GM23338 (cell line): ENCODE data around the gene CHMP5. TPM values are rescaled to one million over a fixed set of nuclear protein-coding genes. Genes with fewer than 3 reads are reported as not detected.

ENCODE experiments used
- ATAC-seq: fragments of 200-7000 bp; cut with Tn5 transposase; 3 replicates; pipeline ENCODE4 v1.9.1; 2020
- DNase-seq: peaks from one replicate; pipeline ENCODE4 v3.0.0-alpha.2; 2015; ENCODE audit warnings: low spot score
- H2AFZ ChIP-seq: fragments of 200-600 bp; sonication (generic); 2 replicates; pipeline ENCODE4 v1.8.0; 2016; ENCODE audit warnings: antibody characterized with exemption, mild to moderate bottlenecking, moderate library complexity
- H3F3A ChIP-seq: fragments of 200-600 bp; sonication (generic); replicated peaks from 2 replicates; pipeline ENCODE4 v1.8.0; 2017; ENCODE audit warnings: antibody characterized with exemption, mixed run types, low read depth
- H3K27ac ChIP-seq: fragments of 200-600 bp; sonication (generic); 2 replicates; pipeline ENCODE4 v1.6.1; 2016; ENCODE audit warnings: low read depth
- H3K27me3 ChIP-seq: fragments of 200-600 bp; sonication (generic); 2 replicates; pipeline ENCODE4 v1.8.0; 2016; ENCODE audit warnings: mild to moderate bottlenecking, mixed run types, moderate library complexity; ENCODE audit not compliant: insufficient read depth
- H3K36me3 ChIP-seq: fragments of 200-600 bp; sonication (generic); 2 replicates; pipeline ENCODE4 v1.8.0; 2016; ENCODE audit warnings: mild to moderate bottlenecking; ENCODE audit not compliant: insufficient read depth
- H3K4me1 ChIP-seq: fragments of 200-600 bp; sonication (generic); 2 replicates; pipeline ENCODE4 v1.8.0; 2016; ENCODE audit warnings: mild to moderate bottlenecking, moderate library complexity; ENCODE audit not compliant: insufficient read depth
- H3K4me2 ChIP-seq: fragments of 200-600 bp; sonication (generic); 2 replicates; pipeline ENCODE4 v1.7.1; 2017; ENCODE audit warnings: mixed run types
- H3K4me3 ChIP-seq: fragments of 200-600 bp; sonication (generic); 2 replicates; pipeline ENCODE4 v1.6.1; 2016; ENCODE audit warnings: mixed run types
- H3K79me2 ChIP-seq: fragments of 200-600 bp; sonication (generic); replicated peaks from 2 replicates; pipeline ENCODE4 v1.8.0; 2017; ENCODE audit warnings: mild to moderate bottlenecking; ENCODE audit not compliant: insufficient read depth
- H3K9me2 ChIP-seq: fragments of 200-600 bp; sonication (generic); 2 replicates; pipeline ENCODE4 v1.8.0; 2017; ENCODE audit not compliant: insufficient read depth
- H4K20me1 ChIP-seq: fragments of 200-600 bp; sonication (generic); replicated peaks from 2 replicates; pipeline ENCODE4 v1.8.0; 2017; ENCODE audit warnings: mild to moderate bottlenecking; ENCODE audit not compliant: insufficient read depth
- H3K27ac Mint-ChIP-seq: 2 replicates; pipeline ENCODE4 v1.8.0; 2020; ENCODE audit warnings: inconsistent platforms, mild to moderate bottlenecking, moderate library complexity, mixed read lengths
- H3K27me3 Mint-ChIP-seq: 3 replicates; pipeline ENCODE4 v1.8.0; 2022; ENCODE audit warnings: low read depth, mild to moderate bottlenecking, moderate library complexity, mixed read lengths, inconsistent platforms; ENCODE audit not compliant: insufficient read depth, poor library complexity
- H3K36me3 Mint-ChIP-seq: 3 replicates; pipeline ENCODE4 v1.8.0; 2021; ENCODE audit warnings: low read depth, mild to moderate bottlenecking, inconsistent platforms, moderate library complexity, mixed read lengths
- H3K4me1 Mint-ChIP-seq: 3 replicates; pipeline ENCODE4 v1.8.0; 2020; ENCODE audit warnings: mild to moderate bottlenecking, inconsistent platforms, mixed read lengths
- H3K4me3 Mint-ChIP-seq: 3 replicates; pipeline ENCODE4 v1.8.0; 2021; ENCODE audit warnings: moderate library complexity, mild to moderate bottlenecking, inconsistent platforms, mixed read lengths
- H3K9me3 Mint-ChIP-seq: 3 replicates; pipeline ENCODE4 v1.8.0; 2020; ENCODE audit warnings: moderate library complexity, mild to moderate bottlenecking, inconsistent platforms, mixed read lengths
- CREB1 ChIP-seq: fragments of 250-450 bp; sonication (Bioruptor Pico); IDR thresholded peaks from 2 replicates; pipeline ENCODE4 v1.5.0; 2020; ENCODE audit warnings: low read depth, mild to moderate bottlenecking, moderate library complexity
- EZH2 ChIP-seq: fragments of 200-600 bp; sonication (generic); IDR thresholded peaks from one replicate; pipeline ENCODE4 v1.8.0; 2017; ENCODE audit warnings: antibody characterized with exemption, mild to moderate bottlenecking, low read depth; ENCODE audit not compliant: unreplicated experiment
- EZH2phosphoT487 ChIP-seq: fragments of 200-600 bp; sonication (generic); IDR thresholded peaks from one replicate; pipeline ENCODE4 v1.8.1; 2018; ENCODE audit warnings: antibody characterized with exemption; ENCODE audit not compliant: unreplicated experiment
- JUNB ChIP-seq: IDR thresholded peaks from one replicate; pipeline ENCODE4 v1.6.1; 2016; ENCODE audit warnings: antibody characterized with exemption; ENCODE audit not compliant: unreplicated experiment
- NANOG ChIP-seq: IDR thresholded peaks from 2 replicates; pipeline ENCODE4 v1.6.1; 2016; ENCODE audit warnings: antibody characterized with exemption, borderline replicate concordance
- POLR2AphosphoS5 ChIP-seq: IDR thresholded peaks from 2 replicates; pipeline ENCODE4 v1.6.1; 2016; ENCODE audit warnings: antibody characterized with exemption, low read depth
- STAT1 ChIP-seq: IDR thresholded peaks from one replicate; pipeline ENCODE4 v1.6.1; 2016; ENCODE audit warnings: antibody characterized with exemption; ENCODE audit not compliant: unreplicated experiment
- ZNF114 ChIP-seq: fragments of 250-450 bp; sonication (Bioruptor Pico); IDR thresholded peaks from 2 replicates; pipeline ENCODE4 v1.5.0; 2020; ENCODE audit warnings: mild to moderate bottlenecking, moderate library complexity
- ZNF331 ChIP-seq: fragments of 250-450 bp; sonication (Bioruptor Pico); IDR thresholded peaks from 2 replicates; pipeline ENCODE4 v1.5.0; 2020; ENCODE audit warnings: low read depth, mild to moderate bottlenecking, moderate library complexity
- long read RNA-seq: library from polyadenylated mRNA; unstranded; transcript quantifications from one replicate; pipeline ENCODE4 v2.0.0, GENCODE V29; 2020; ENCODE audit not compliant: unreplicated experiment
- polyA plus RNA-seq: library from polyadenylated mRNA; unstranded; fragments of >200 nt; fragmentation: Nextera tagmentation; extraction: Ambion mirVana; gene quantifications from 2 replicates; pipeline ENCODE4 v1.2.1, GENCODE V29; 2016
- total RNA-seq: library from RNA; depleted of rRNA; stranded (reverse); fragments of >200 nt; shearing (Covaris generic); gene quantifications from 2 replicates; pipeline ENCODE4 v1.2.3, GENCODE V29; 2014; rRNA removed
- TF ChIP-seq, protein P1 (sequence below), 2 experiments: fragments of 200-600 bp in 1 of 2; sonication (generic) in 1 of 2; conservative IDR thresholded peaks; 2 replicates each; pipeline versions ENCODE4 v1.5.1 to v1.6.1; 2016 to 2017; ENCODE audit warnings: antibody characterized with exemption in 2 of 2, low read depth in 2 of 2, mild to moderate bottlenecking in 2 of 2, moderate library complexity in 1 of 2
- TF ChIP-seq, protein P2 (sequence below): IDR thresholded peaks from 2 replicates; pipeline ENCODE4 v1.6.1; 2016; ENCODE audit warnings: antibody characterized with exemption
- TF ChIP-seq, protein P3 (sequence below): fragments of 250-450 bp; sonication (Bioruptor Pico); IDR thresholded peaks from 2 replicates; pipeline ENCODE4 v1.5.0; 2020; ENCODE audit warnings: mild to moderate bottlenecking, moderate library complexity
- TF ChIP-seq, protein P4 (sequence below): IDR thresholded peaks from one replicate; pipeline ENCODE4 v1.6.1; 2018; ENCODE audit warnings: antibody characterized with exemption; ENCODE audit not compliant: unreplicated experiment

The CHMP5 gene
- total RNA-seq = 30.9 and 33.4 TPM in 2 replicates
- polyA plus RNA-seq = 68.5 and 77.8 TPM in 2 replicates
- long read RNA-seq, transcript CHMP5-201 (8 exons, 1,477 nt) = major isoform, 106 of 107 reads
- long read RNA-seq, partial matches to known transcripts = 1 of 107 reads
- long read RNA-seq, other reads (novel, unspliced or antisense) = 0 of 107 reads

DNA sequence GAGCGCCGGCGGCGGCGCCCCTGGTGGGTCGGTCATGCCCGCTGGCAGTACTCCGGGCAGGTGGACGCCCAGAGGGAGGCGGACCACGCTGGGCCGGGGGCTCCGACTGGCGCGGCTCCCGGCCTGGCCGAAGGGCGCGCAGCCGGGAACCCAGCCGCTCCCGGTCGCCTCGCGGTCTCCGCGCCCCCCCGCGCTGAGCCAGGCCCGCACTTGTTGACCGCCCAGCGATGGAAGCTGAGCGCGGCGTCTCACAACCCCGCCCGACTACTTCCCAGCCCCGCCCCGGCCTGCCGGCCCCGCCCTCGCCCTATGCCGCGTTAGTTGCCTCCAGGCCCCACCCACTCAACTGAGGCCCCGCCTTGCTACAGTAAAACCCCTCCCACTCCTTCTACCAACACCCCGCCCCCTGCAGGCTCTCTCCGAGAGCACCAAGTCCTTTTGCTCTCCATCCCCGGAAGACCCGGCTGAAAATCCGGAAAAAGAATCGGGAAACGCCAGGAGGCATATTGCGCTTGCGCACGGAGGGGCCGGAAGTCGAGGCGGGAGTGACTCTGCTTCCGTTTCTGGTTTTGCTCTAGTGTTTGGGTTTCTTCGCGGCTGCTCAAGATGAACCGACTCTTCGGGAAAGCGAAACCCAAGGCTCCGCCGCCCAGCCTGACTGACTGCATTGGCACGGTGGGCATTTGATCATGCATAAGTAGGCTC is at the start of gene CHMP5, which contains the start of gene BAG1:
Gene CHMP5 (plus strand): TSS at position 577 of the 705 bp plus-strand sequence. CDS start 30 bp downstream, at position 607.
Gene BAG1 (minus strand): TSS at position 236 of the 705 bp plus-strand sequence.
- Histone ChIP-seq H3K27me3 (no peaks in the 10 kb centered on the region), H3K4me3 (peak within 1 kb of the TSS; percentile 99), H3K9me2 (no peaks in the 10 kb centered on the region), H3K36me3 (peaks cover 48% of the 10 kb centered on the region), H3K4me1 (peaks cover 5% of the 10 kb centered on the region; the same call in 1 of the 2 replicates), H2AFZ (peak within 1 kb of the TSS; percentile 86), H4K20me1 (peaks cover 11% of the 10 kb centered on the region), H3F3A (no peaks in the 10 kb centered on the region), H3K4me2 (peak within 1 kb of the TSS; percentile 98), H3K27ac (0 out of 2 replicates have a peak within 1 kb of the TSS, but pooled peaks have one; percentile 32), H3K79me2 (peaks cover 38% of the 10 kb centered on the region)
- H3K27ac Mint-ChIP-seq = peak within 1 kb of the TSS; percentile 93
- H3K4me1 Mint-ChIP-seq = peaks cover 10% of the 10 kb centered on the region
- peak; percentile 100 for DNase-seq
- H3K27me3 Mint-ChIP-seq = peaks cover 2% of the 10 kb centered on the region
- no peak for TF ChIP-seq EZH2
- no peak for TF ChIP-seq ZNF331 (CRISPR knock-in tag)
- TF ChIP-seq, protein P1, sequence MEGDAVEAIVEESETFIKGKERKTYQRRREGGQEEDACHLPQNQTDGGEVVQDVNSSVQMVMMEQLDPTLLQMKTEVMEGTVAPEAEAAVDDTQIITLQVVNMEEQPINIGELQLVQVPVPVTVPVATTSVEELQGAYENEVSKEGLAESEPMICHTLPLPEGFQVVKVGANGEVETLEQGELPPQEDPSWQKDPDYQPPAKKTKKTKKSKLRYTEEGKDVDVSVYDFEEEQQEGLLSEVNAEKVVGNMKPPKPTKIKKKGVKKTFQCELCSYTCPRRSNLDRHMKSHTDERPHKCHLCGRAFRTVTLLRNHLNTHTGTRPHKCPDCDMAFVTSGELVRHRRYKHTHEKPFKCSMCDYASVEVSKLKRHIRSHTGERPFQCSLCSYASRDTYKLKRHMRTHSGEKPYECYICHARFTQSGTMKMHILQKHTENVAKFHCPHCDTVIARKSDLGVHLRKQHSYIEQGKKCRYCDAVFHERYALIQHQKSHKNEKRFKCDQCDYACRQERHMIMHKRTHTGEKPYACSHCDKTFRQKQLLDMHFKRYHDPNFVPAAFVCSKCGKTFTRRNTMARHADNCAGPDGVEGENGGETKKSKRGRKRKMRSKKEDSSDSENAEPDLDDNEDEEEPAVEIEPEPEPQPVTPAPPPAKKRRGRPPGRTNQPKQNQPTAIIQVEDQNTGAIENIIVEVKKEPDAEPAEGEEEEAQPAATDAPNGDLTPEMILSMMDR (conservative IDR thresholded peaks at IDR 0.05; ENCODE audit: low read depth in 2 of 2) = peak in 1 of 2 experiments; percentile 21; a peak in 2 of 4 replicates
- TF ChIP-seq POLR2AphosphoS5 = peak; percentile 72
- TF ChIP-seq, protein P2, sequence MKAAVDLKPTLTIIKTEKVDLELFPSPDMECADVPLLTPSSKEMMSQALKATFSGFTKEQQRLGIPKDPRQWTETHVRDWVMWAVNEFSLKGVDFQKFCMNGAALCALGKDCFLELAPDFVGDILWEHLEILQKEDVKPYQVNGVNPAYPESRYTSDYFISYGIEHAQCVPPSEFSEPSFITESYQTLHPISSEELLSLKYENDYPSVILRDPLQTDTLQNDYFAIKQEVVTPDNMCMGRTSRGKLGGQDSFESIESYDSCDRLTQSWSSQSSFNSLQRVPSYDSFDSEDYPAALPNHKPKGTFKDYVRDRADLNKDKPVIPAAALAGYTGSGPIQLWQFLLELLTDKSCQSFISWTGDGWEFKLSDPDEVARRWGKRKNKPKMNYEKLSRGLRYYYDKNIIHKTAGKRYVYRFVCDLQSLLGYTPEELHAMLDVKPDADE = peak; percentile 71; the same call in 1 of the 2 replicates
- TF ChIP-seq ZNF114 (CRISPR knock-in tag) = no peak
- no peak for TF ChIP-seq NANOG
- TF ChIP-seq STAT1 = no peak
- peak; percentile 28 for TF ChIP-seq CREB1 (CRISPR knock-in tag)
- TF ChIP-seq EZH2phosphoT487 = no peak
- TF ChIP-seq, protein P3, sequence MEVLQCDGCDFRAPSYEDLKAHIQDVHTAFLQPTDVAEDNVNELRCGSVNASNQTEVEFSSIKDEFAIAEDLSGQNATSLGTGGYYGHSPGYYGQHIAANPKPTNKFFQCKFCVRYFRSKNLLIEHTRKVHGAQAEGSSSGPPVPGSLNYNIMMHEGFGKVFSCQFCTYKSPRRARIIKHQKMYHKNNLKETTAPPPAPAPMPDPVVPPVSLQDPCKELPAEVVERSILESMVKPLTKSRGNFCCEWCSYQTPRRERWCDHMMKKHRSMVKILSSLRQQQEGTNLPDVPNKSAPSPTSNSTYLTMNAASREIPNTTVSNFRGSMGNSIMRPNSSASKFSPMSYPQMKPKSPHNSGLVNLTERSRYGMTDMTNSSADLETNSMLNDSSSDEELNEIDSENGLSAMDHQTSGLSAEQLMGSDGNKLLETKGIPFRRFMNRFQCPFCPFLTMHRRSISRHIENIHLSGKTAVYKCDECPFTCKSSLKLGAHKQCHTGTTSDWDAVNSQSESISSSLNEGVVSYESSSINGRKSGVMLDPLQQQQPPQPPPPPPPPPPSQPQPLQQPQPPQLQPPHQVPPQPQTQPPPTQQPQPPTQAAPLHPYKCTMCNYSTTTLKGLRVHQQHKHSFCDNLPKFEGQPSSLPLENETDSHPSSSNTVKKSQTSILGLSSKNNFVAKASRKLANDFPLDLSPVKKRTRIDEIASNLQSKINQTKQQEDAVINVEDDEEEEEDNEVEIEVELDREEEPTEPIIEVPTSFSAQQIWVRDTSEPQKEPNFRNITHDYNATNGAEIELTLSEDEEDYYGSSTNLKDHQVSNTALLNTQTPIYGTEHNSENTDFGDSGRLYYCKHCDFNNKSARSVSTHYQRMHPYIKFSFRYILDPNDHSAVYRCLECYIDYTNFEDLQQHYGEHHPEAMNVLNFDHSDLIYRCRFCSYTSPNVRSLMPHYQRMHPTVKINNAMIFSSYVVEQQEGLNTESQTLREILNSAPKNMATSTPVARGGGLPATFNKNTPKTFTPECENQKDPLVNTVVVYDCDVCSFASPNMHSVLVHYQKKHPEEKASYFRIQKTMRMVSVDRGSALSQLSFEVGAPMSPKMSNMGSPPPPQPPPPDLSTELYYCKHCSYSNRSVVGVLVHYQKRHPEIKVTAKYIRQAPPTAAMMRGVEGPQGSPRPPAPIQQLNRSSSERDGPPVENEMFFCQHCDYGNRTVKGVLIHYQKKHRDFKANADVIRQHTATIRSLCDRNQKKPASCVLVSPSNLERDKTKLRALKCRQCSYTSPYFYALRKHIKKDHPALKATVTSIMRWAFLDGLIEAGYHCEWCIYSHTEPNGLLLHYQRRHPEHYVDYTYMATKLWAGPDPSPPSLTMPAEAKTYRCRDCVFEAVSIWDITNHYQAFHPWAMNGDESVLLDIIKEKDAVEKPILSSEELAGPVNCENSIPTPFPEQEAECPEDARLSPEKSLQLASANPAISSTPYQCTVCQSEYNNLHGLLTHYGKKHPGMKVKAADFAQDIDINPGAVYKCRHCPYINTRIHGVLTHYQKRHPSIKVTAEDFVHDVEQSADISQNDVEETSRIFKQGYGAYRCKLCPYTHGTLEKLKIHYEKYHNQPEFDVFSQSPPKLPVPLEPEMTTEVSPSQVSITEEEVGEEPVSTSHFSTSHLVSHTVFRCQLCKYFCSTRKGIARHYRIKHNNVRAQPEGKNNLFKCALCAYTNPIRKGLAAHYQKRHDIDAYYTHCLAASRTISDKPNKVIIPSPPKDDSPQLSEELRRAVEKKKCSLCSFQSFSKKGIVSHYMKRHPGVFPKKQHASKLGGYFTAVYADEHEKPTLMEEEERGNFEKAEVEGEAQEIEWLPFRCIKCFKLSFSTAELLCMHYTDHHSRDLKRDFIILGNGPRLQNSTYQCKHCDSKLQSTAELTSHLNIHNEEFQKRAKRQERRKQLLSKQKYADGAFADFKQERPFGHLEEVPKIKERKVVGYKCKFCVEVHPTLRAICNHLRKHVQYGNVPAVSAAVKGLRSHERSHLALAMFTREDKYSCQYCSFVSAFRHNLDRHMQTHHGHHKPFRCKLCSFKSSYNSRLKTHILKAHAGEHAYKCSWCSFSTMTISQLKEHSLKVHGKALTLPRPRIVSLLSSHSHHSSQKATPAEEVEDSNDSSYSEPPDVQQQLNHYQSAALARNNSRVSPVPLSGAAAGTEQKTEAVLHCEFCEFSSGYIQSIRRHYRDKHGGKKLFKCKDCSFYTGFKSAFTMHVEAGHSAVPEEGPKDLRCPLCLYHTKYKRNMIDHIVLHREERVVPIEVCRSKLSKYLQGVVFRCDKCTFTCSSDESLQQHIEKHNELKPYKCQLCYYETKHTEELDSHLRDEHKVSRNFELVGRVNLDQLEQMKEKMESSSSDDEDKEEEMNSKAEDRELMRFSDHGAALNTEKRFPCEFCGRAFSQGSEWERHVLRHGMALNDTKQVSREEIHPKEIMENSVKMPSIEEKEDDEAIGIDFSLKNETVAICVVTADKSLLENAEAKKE = no peak
- no peak for TF ChIP-seq JUNB
- TF ChIP-seq, protein P4, sequence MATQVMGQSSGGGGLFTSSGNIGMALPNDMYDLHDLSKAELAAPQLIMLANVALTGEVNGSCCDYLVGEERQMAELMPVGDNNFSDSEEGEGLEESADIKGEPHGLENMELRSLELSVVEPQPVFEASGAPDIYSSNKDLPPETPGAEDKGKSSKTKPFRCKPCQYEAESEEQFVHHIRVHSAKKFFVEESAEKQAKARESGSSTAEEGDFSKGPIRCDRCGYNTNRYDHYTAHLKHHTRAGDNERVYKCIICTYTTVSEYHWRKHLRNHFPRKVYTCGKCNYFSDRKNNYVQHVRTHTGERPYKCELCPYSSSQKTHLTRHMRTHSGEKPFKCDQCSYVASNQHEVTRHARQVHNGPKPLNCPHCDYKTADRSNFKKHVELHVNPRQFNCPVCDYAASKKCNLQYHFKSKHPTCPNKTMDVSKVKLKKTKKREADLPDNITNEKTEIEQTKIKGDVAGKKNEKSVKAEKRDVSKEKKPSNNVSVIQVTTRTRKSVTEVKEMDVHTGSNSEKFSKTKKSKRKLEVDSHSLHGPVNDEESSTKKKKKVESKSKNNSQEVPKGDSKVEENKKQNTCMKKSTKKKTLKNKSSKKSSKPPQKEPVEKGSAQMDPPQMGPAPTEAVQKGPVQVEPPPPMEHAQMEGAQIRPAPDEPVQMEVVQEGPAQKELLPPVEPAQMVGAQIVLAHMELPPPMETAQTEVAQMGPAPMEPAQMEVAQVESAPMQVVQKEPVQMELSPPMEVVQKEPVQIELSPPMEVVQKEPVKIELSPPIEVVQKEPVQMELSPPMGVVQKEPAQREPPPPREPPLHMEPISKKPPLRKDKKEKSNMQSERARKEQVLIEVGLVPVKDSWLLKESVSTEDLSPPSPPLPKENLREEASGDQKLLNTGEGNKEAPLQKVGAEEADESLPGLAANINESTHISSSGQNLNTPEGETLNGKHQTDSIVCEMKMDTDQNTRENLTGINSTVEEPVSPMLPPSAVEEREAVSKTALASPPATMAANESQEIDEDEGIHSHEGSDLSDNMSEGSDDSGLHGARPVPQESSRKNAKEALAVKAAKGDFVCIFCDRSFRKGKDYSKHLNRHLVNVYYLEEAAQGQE = no peak
- peaks cover 48% of the 10 kb centered on the region for H3K36me3 Mint-ChIP-seq
- peak; percentile 91 for ATAC-seq
- peak within 1 kb of the TSS; percentile 97 for H3K4me3 Mint-ChIP-seq
- H3K9me3 Mint-ChIP-seq = no peaks in the 10 kb centered on the region
